DOHH2 (cell line): ENCODE results near the gene PHLPP1.

Experiments used
- EZH2phosphoT487 ChIP-seq: fragments of 200-600 bp; sonication (generic); IDR thresholded peaks from 2 replicates; pipeline ENCODE4 v1.6.1; 2017; ENCODE audit warnings: borderline replicate concordance, mild to moderate bottlenecking, antibody characterized with exemption, low read length, moderate library complexity, mixed read lengths
- TF ChIP-seq, protein P1 (sequence below): fragments of 200-600 bp; sonication (generic); IDR thresholded peaks from one replicate; pipeline ENCODE4 v1.5.1; 2014; ENCODE audit warnings: antibody characterized with exemption, mild to moderate bottlenecking, low read depth, low read length; ENCODE audit not compliant: poor library complexity, severe bottlenecking

DNA sequence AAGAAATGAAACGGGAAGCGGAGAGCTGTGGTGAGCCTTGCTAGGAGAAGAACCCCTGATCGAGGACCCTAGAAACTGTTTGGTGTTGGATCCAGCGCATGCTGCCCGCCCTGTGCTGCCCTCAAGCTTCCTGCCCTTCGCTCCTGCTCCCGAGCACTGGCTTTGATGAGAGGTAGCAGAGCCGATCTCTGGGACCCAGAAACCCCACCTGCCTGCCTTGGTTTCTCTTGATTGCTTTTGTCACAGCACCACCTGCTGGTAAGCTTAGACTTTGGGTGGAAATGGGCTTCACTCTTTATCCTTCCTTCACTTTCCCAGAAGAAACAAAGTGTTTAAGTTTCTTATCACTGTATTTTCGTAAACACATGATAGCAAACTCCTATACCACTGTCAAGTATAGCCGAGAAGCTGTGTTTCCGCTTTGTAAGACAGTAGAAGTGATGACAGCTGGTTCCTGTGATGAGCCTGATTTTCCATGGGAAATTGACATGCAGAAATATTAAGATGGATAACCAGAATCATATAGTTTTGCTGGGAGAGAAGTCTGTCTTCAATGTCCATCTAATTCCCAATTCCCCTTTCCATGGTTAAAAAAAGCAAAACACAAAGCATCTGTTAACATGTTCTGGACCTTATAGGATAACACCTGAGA is 267.4 kb downstream of the PHLPP1 start:
- TF ChIP-seq, protein P1, sequence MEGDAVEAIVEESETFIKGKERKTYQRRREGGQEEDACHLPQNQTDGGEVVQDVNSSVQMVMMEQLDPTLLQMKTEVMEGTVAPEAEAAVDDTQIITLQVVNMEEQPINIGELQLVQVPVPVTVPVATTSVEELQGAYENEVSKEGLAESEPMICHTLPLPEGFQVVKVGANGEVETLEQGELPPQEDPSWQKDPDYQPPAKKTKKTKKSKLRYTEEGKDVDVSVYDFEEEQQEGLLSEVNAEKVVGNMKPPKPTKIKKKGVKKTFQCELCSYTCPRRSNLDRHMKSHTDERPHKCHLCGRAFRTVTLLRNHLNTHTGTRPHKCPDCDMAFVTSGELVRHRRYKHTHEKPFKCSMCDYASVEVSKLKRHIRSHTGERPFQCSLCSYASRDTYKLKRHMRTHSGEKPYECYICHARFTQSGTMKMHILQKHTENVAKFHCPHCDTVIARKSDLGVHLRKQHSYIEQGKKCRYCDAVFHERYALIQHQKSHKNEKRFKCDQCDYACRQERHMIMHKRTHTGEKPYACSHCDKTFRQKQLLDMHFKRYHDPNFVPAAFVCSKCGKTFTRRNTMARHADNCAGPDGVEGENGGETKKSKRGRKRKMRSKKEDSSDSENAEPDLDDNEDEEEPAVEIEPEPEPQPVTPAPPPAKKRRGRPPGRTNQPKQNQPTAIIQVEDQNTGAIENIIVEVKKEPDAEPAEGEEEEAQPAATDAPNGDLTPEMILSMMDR = peak; percentile 89
- no peak for TF ChIP-seq EZH2phosphoT487
